Hematopoietic multipotent progenitor cell treated with erythropoietin and hydrocortisone succinate and interleukin-3 and kit ligand, for 15 days (in vitro differentiated cells): ENCODE measurements around the gene SLC2A13.
"Not testable (repeated sequence)": the region's sequence is repeated elsewhere in the genome, so short reads cannot be mapped to it uniquely, and the experiment has no call there.

Source experiments
- DNase-seq: peaks from one replicate; pipeline ENCODE4 v3.0.0-alpha.2; 2015; ENCODE audit warnings: low spot score

SLC2A13 gene

GRCh38 chr12:39867631-39868327, 238.1 kb downstream of the SLC2A13 start:
- DNase-seq: no peak

DNA sequence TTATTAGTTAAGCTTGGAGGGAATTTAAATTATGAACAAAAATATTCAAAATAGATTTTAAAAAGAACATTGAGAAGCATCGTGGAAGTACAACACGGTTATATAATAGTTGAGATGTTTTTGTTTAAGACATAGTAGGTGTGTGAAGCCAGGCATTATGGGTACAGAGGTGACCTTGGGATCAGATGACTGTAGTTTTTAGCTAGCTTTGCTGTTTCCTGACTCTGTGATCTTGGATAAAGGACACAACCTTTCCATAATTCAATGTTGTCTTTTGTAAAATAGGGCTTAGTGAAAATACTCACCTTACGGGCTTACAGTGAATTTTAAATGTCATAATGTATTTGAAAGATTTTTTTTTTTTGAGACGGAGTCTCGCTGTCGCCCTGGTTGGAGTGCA, 239.7 kb downstream of the SLC2A13 start:
- no peak for DNase-seq

DNA sequence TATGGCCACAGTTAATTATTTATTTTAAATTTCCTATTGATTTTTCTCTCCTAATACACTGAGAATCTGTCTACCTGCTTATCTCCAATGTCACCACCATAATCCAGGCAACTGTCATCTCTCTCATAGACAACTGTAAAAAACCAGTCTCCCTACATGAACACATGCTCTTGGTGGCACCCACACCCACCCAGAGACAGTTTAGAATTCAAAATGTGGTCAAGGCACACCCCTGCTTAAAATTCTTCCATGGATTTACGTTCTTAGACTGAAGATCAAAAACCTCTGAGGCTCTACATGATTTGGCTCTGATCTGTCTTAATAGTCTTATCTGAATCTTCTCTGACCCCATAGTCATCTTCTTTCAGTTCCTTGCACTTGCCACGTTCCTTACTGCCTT, 245.2 kb downstream of the SLC2A13 start:
- no peak for DNase-seq

DNA sequence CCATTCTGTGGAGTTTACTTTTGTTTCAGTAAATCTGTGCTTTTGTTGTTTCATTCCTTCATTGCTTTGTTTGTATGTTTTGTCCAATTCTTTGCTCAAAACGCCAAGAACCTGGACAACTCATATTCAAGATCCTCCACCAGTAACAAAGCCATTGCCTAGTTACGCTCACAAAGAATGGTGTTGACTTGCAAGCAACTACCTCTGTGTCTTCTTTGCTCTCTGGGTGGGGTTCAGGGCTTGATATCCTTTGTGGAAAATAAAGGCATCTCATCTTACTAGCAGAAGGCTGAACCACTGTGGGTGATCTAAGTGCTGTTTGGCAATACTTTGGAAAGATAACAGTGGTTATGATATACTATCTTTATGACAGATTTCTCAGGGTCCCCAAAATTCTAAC, 252.9 kb downstream of the SLC2A13 start:
- no peak for DNase-seq

GRCh38 chr12:39852346-39852745, 253.5 kb downstream of the SLC2A13 start:
- no peak for DNase-seq

DNA sequence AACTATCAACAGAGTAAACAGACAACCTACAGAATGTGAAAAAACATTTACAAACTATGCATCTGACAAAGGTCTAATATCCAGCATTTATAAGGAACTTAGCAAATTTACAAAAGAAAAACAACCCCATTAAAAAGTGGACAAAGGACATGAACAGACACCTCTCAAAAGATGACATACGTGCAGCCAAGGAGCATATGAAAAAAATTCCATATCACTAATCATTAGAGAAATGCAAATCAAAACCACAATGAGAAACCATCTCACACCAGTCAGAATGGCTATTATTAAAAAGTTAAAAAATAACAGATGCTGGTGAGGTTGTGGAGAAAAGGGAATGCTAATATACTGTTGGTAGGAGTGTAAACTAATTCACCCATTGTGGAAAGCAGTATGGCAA, 257.7 kb downstream of the SLC2A13 start:
- not testable (repeated sequence) for DNase-seq

- no peak for DNase-seq
Observed at GRCh38 chr12:39846971-39847650, 258.8 kb downstream of the SLC2A13 start.

DNA sequence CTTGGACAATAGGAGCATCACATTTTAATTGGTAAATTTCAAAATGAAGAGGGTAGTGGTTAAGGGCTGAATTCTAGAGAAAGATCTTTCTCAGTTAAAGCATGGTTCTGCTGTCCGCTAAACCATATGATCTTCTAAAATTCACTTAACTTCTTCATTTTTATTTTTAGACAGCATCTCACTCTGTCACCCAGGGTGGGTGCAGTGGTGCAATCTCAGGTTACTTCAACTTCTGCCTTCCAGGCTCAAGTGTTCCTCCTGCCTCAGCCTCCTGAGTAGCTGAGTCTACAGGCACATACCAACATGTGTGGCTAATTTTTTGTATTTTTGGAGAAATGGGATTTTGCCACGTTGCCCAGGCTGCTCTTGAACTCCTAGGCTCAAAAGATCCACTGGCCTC, 259.6 kb downstream of the SLC2A13 start:
- no peak for DNase-seq

- DNase-seq: no peak
Observed at GRCh38 chr12:39840422-39840821, 265.5 kb downstream of the SLC2A13 start.

GRCh38 chr12:39839072-39839471, 266.8 kb downstream of the SLC2A13 start:
- no peak for DNase-seq

- DNase-seq: no peak
Observed at GRCh38 chr12:39835517-39836489, 270.1 kb downstream of the SLC2A13 start.

DNA sequence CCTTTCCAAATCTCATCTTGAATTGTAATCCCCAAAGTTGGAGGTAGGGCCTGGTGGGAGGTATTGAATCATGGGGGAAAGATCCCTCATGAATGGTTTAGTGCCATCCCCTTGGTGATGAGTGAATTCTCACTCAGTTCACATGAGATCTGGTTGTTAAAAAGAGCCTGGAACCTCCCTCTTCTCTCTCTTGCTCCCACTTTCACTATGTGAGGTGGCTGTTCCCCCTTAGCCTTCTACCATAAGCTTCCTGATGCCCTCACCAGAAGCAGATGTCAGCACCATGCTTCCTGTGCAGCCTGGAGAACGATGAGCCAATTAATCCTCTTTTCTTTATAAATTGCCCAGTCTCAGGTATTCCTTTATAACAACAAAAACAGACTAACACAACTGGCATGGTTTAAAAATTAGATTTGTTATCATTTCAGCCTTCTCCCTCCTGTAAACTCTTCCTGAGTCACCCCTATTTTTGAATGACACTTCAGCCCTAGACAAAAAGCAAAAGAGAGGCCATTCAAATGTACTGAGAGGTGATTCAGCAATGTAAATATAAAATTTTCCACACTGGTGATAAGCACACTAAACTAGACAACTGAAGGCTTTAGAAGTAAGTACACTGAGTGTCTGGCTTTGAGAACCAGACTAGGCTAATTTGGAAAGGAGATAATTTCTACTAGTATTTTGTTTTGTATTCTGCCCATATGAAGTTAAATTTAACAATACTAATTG, 274.1 kb downstream of the SLC2A13 start:
- no peak for DNase-seq

GRCh38 chr12:39830852-39831520, 274.9 kb downstream of the SLC2A13 start:
- DNase-seq: no peak

DNA sequence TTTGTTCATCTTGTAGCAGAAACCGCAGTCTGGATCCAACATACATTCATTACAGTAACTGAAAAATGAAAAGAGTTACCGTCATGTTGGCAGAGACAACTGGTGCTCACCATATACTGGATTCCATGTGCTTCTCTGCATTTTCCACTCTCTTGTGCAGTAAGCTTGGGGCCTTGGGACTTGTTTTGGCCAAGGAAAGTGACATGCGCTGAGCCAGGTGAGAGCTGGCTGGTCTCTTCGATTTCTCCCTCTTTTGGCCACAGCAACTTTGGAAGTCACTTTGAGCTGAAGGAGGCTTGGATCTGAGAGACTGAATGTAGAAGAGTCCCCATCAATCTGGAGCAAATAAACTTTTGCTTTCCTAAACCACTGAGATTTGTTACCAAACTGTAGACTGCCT, 275.7 kb downstream of the SLC2A13 start:
- DNase-seq: no peak

DNA sequence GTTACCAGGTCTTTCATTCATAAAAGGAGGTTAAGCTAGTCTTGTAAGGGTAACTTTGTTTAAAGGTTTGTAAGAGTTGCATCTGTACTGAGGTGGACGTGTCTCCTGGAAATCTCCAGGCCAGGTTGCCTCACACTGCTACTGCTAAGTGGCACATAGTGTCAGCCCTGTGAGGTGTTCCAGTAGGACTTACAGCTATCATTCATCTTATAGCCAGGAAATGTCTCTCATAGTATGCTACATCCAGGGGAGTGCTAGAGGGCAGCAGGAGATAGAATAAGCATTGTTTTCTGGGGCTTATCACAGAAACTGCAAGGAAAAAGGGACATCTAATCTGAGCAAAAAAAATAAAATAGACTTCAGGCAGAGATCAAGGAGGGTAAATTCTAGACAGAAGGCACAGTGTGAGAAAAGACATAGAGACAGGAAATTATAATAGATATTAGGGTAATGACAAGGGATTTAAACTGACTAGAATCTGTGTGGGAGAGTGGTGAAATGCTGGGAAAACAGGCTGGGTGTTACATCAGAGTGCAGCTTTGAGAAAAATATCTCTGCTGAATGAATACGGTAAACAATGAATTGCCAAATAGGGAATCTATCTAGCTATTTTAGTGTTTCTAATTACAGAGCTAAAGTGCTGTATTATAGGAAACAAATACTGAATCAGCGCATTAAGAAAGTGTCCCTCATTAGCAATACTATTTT, 281.2 kb downstream of the SLC2A13 start:
- no peak for DNase-seq

- DNase-seq: no peak
Observed at GRCh38 chr12:39816671-39817185, 289.2 kb downstream of the SLC2A13 start.

- no peak for DNase-seq
Observed at GRCh38 chr12:39815746-39816145, 290.1 kb downstream of the SLC2A13 start.

GRCh38 chr12:39814626-39815025, 291.3 kb downstream of the SLC2A13 start:
- no peak for DNase-seq

- DNase-seq: no peak
Observed at GRCh38 chr12:39813776-39814175, 292.1 kb downstream of the SLC2A13 start.

- DNase-seq: not testable (repeated sequence)
Observed at GRCh38 chr12:39812456-39812855, 293.4 kb downstream of the SLC2A13 start.
